Stomach (tissue), 4 donors: ENCODE data around the gene PCDHA6.

Experiments used
- POLR2AphosphoS5 ChIP-seq, 3 donors: sonication (generic); formaldehyde crosslinking; IDR thresholded peaks; one replicate each; pipeline ENCODE4 v1.6.1; 2016; ENCODE audit warnings: antibody characterized with exemption in 3 of 3
- TF ChIP-seq, protein P1 (sequence below), 7 experiments: fragments of 450-650 bp in 4 of 7; fragments of 200-600 bp in 3 of 7; sonication (generic) in 3 of 7; IDR thresholded peaks; one replicate each; pipeline ENCODE4 v1.5.1; 2016 to 2019; ENCODE audit warnings: antibody characterized with exemption in 7 of 7, control low read depth in 2 of 7, mild to moderate bottlenecking in 1 of 7

DNA sequence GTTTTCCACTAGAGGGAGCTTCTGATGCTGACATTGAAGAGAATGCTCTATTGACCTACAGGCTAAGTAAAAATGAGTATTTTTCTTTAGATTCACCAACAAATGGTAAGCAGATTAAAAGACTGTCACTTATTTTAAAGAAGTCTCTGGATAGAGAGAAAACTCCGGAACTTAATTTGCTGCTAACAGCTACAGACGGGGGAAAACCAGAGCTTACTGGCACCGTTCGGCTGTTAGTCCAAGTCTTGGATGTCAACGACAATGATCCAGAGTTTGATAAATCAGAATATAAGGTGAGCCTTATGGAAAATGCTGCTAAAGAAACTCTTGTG lies 41.8 kb downstream of the PCDHA6 start:
- no peak for TF ChIP-seq POLR2AphosphoS5 (IDR thresholded peaks at IDR 0.05)
- TF ChIP-seq, protein P1, sequence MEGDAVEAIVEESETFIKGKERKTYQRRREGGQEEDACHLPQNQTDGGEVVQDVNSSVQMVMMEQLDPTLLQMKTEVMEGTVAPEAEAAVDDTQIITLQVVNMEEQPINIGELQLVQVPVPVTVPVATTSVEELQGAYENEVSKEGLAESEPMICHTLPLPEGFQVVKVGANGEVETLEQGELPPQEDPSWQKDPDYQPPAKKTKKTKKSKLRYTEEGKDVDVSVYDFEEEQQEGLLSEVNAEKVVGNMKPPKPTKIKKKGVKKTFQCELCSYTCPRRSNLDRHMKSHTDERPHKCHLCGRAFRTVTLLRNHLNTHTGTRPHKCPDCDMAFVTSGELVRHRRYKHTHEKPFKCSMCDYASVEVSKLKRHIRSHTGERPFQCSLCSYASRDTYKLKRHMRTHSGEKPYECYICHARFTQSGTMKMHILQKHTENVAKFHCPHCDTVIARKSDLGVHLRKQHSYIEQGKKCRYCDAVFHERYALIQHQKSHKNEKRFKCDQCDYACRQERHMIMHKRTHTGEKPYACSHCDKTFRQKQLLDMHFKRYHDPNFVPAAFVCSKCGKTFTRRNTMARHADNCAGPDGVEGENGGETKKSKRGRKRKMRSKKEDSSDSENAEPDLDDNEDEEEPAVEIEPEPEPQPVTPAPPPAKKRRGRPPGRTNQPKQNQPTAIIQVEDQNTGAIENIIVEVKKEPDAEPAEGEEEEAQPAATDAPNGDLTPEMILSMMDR (IDR thresholded peaks at IDR 0.05), result no peak
